IMR-90 (cell line): Measurements from ENCODE around the gene CD46. TPM values are rescaled to one million over a fixed set of nuclear protein-coding genes. Genes with fewer than 3 reads are reported as not detected.

Experiments
- ATAC-seq: fragments of 200-7000 bp; cut with Tn5 transposase; 2 replicates; pipeline ENCODE4 v1.9.1; 2020; ENCODE audit warnings: low read depth, mild to moderate bottlenecking, moderate library complexity
- BruUV-seq: library from RNA; stranded (reverse); fragments of 400-500 nt; replicated peaks from 2 replicates; lab custom pipeline; 2021; lab: Mats Ljungman, UMichigan
- CTCF ChIA-PET: fragments of 300-600 bp; formaldehyde crosslinking; extraction: SDS; loops from one replicate; lab custom pipeline; 2021; ENCODE audit warnings: antibody characterized with exemption; lab: Yijun Ruan, JAX
- POLR2A ChIA-PET: fragments of 300-600 bp; sonication (Branson Sonifier 250); formaldehyde crosslinking; loops from one replicate; lab custom pipeline; 2022; ENCODE audit warnings: antibody characterized with exemption; ENCODE audit not compliant: unreplicated experiment; lab: Charles Lee
- DNase-seq: peaks from one replicate; pipeline ENCODE4 v3.0.0; 2013
- H2AFZ ChIP-seq: replicated peaks from 2 replicates; pipeline ENCODE3; 2013; ENCODE audit warnings: low read length, mild to moderate bottlenecking; ENCODE audit not compliant: poor library complexity
- H2AK5ac ChIP-seq: 2 replicates; pipeline ENCODE4 v1.6.1; 2013; ENCODE audit warnings: low read depth, low read length, inconsistent platforms
- H2AK9ac ChIP-seq: replicated peaks from 2 replicates; pipeline ENCODE3; 2013; ENCODE audit warnings: mild to moderate bottlenecking, low read depth, low read length, moderate library complexity; ENCODE audit not compliant: poor library complexity
- H2BK120ac ChIP-seq: 2 replicates; pipeline ENCODE4 v1.6.1; 2013; ENCODE audit warnings: low read depth, low read length, inconsistent platforms
- H2BK15ac ChIP-seq: 3 replicates; pipeline ENCODE4 v1.6.1; 2013; ENCODE audit warnings: low read depth, low read length, inconsistent platforms
- H2BK20ac ChIP-seq: 2 replicates; pipeline ENCODE4 v1.6.1; 2013; ENCODE audit warnings: low read depth, mild to moderate bottlenecking, inconsistent platforms, low read length, moderate library complexity
- H2BK5ac ChIP-seq: 2 replicates; pipeline ENCODE4 v1.6.1; 2013; ENCODE audit warnings: mild to moderate bottlenecking, low read depth, low read length, inconsistent platforms; ENCODE audit not compliant: poor library complexity, severe bottlenecking
- H3K14ac ChIP-seq: replicated peaks from 2 replicates; pipeline ENCODE4 v1.6.1; 2013; ENCODE audit warnings: low read depth, low read length, inconsistent platforms
- H3K18ac ChIP-seq: 2 replicates; pipeline ENCODE4 v1.6.1; 2013; ENCODE audit warnings: low read depth, low read length, control low read depth
- H3K23ac ChIP-seq: 2 replicates; pipeline ENCODE4 v1.6.1; 2013; ENCODE audit warnings: low read depth, low read length, inconsistent platforms
- H3K27ac ChIP-seq: 2 replicates; pipeline ENCODE4 v1.5.1; 2013; ENCODE audit warnings: mild to moderate bottlenecking, control low read depth, low read length; ENCODE audit not compliant: insufficient read depth
- H3K27me3 ChIP-seq: 2 replicates; pipeline ENCODE4 v1.6.1; 2013; ENCODE audit warnings: low read length; ENCODE audit not compliant: control insufficient read depth, insufficient read depth
- H3K36me3 ChIP-seq: 2 replicates; pipeline ENCODE4 v1.6.1; 2013; ENCODE audit warnings: low read length, mixed read lengths; ENCODE audit not compliant: control insufficient read depth, insufficient read depth
- H3K4ac ChIP-seq: 2 replicates; pipeline ENCODE4 v1.6.1; 2013; ENCODE audit warnings: low read depth, low read length, inconsistent platforms
- H3K4me1 ChIP-seq: 2 replicates; pipeline ENCODE4 v1.6.1; 2013; ENCODE audit warnings: low read length, mixed read lengths; ENCODE audit not compliant: control insufficient read depth, insufficient read depth
- H3K4me2 ChIP-seq: 2 replicates; pipeline ENCODE4 v1.6.1; 2013; ENCODE audit warnings: low read depth, mild to moderate bottlenecking, control low read depth, low read length, moderate library complexity
- H3K4me3 ChIP-seq: 2 replicates; pipeline ENCODE4 v1.5.1; 2013; ENCODE audit warnings: low read depth, mild to moderate bottlenecking, control low read depth, low read length, moderate library complexity; ENCODE audit not compliant: insufficient read depth
- H3K56ac ChIP-seq: 2 replicates; pipeline ENCODE4 v1.6.1; 2013; ENCODE audit warnings: low read length, inconsistent platforms; ENCODE audit not compliant: insufficient read depth; ENCODE audit errors: extremely low read depth
- H3K79me1 ChIP-seq, 2 experiments: 2 replicates each; pipeline ENCODE4 v1.6.1; 2013; ENCODE audit warnings: low read length in 2 of 2, inconsistent platforms in 1 of 2, low read depth in 1 of 2
- H3K9ac ChIP-seq: 2 replicates; pipeline ENCODE4 v1.6.1; 2013; ENCODE audit warnings: low read depth, low read length, control low read depth
- H3K9me1 ChIP-seq: 2 replicates; pipeline ENCODE4 v1.6.1; 2013; ENCODE audit warnings: low read length, inconsistent platforms; ENCODE audit not compliant: insufficient read depth
- H3K9me3 ChIP-seq: 2 replicates; pipeline ENCODE4 v1.6.1; 2013; ENCODE audit warnings: low read length; ENCODE audit not compliant: control insufficient read depth, insufficient read depth
- H4K20me1 ChIP-seq: 2 replicates; pipeline ENCODE4 v1.6.1; 2013; ENCODE audit warnings: low read length, inconsistent platforms; ENCODE audit not compliant: insufficient read depth
- H4K5ac ChIP-seq: 2 replicates; pipeline ENCODE4 v1.6.1; 2013; ENCODE audit warnings: mild to moderate bottlenecking, low read depth, low read length, control low read depth
- H4K8ac ChIP-seq, 2 experiments: 2 replicates each; pipeline ENCODE4 v1.6.1; 2013; ENCODE audit warnings: low read depth in 2 of 2, low read length in 2 of 2, control low read depth in 1 of 2, inconsistent platforms in 1 of 2
- H4K91ac ChIP-seq: 2 replicates; pipeline ENCODE4 v1.6.1; 2013; ENCODE audit warnings: low read depth, low read length, inconsistent platforms; ENCODE audit not compliant: insufficient read depth
- BHLHE40 ChIP-seq: fragments of 150-350 bp; IDR thresholded peaks from 2 replicates; pipeline ENCODE4 v1.6.1; 2016; ENCODE audit warnings: mild to moderate bottlenecking, low read depth, low read length
- CEBPB ChIP-seq: IDR thresholded peaks from 2 replicates; pipeline ENCODE4 v1.6.1; 2012; ENCODE audit warnings: low read depth, low read length, improper control_type of control experiment
- CHD1 ChIP-seq: IDR thresholded peaks from 2 replicates; pipeline ENCODE4 v1.6.1; 2012; ENCODE audit warnings: low read depth, low read length, improper control_type of control experiment
- CTCF ChIP-seq: conservative IDR thresholded peaks from 2 replicates; pipeline ENCODE4 v1.5.1; 2012; ENCODE audit warnings: mild to moderate bottlenecking, low read depth, low read length, improper control_type of control experiment
- ELK1 ChIP-seq: fragments of 150-350 bp; IDR thresholded peaks from 2 replicates; pipeline ENCODE4 v1.6.1; 2016; ENCODE audit warnings: low read depth, mild to moderate bottlenecking, low read length, moderate library complexity, borderline replicate concordance
- FOS ChIP-seq: fragments of 150-350 bp; IDR thresholded peaks from 2 replicates; pipeline ENCODE4 v1.6.1; 2016; ENCODE audit warnings: low read depth, low read length
- MAZ ChIP-seq: IDR thresholded peaks from 2 replicates; pipeline ENCODE4 v1.6.1; 2012; ENCODE audit warnings: low read depth, mild to moderate bottlenecking, low read length, improper control_type of control experiment, moderate library complexity, borderline replicate concordance
- RAD21 ChIP-seq: IDR thresholded peaks from 2 replicates; pipeline ENCODE4 v1.6.1; 2012; ENCODE audit warnings: low read length, improper control_type of control experiment
- RCOR1 ChIP-seq: IDR thresholded peaks from 2 replicates; pipeline ENCODE4 v1.6.1; 2012; ENCODE audit warnings: mild to moderate bottlenecking, low read length, improper control_type of control experiment; ENCODE audit not compliant: insufficient replicate concordance
- RFX5 ChIP-seq: IDR thresholded peaks from 2 replicates; pipeline ENCODE4 v1.8.0; 2012; ENCODE audit warnings: low read depth, mild to moderate bottlenecking, low read length, moderate library complexity
- USF2 ChIP-seq: fragments of 150-350 bp; IDR thresholded peaks from 2 replicates; pipeline ENCODE4 v1.6.1; 2017; ENCODE audit warnings: mild to moderate bottlenecking, antibody characterized with exemption, low read length, low read depth
- dilution Hi-C: fragments of 300-500 bp; cut with HindIII; formaldehyde crosslinking; loops from one replicate; pipeline ENCODE4 v1.14.3; 2018; ENCODE audit warnings: low sequenced_read_pairs; ENCODE audit not compliant: unreplicated experiment
- in situ Hi-C: fragments of 300-500 bp; cut with MboI; formaldehyde crosslinking; loops from 3 replicates; pipeline ENCODE4 v1.14.3; 2019; ENCODE audit warnings: low sequenced_read_pairs, inconsistent platforms, mixed read lengths
- intact Hi-C: fragments of 100-400 bp; cut with micrococcal nuclease; formaldehyde crosslinking; loops from 2 replicates; pipeline ENCODE4 v1.10.0; 2022
- polyA plus RNA-seq, 3 experiments: library from polyadenylated mRNA; depleted of rRNA; stranded (reverse); fragments of >200 nt; gene quantifications; 2 replicates each; pipeline ENCODE4 v1.2.3, GENCODE V29; 2012; ENCODE audit warnings: low replicate concordance in 1 of 3
- total RNA-seq: library from RNA; depleted of rRNA; stranded (reverse); fragments of >200 nt; gene quantifications from 2 replicates; pipeline ENCODE4 v1.2.3, GENCODE V29; 2012

CD46 gene
- total and polyA plus RNA-seq, 2 of the 4 experiments (the other 2 are of a cell fraction), result 37.1 to 82.0 TPM

- no peak overlapping the region for H4K5ac ChIP-seq
- ATAC-seq (no peak), DNase-seq (no peak)
- no peaks in the 10 kb centered on the region for H3K27me3 ChIP-seq
- H3K23ac ChIP-seq, result no peak overlapping the region
- H2BK5ac ChIP-seq, result no peak overlapping the region
- ChIA-PET POLR2A (no interaction called here), CTCF (no interaction called here)
- no peak overlapping the region for H3K4me2 ChIP-seq
- dilution Hi-C loops, result no loop called here
- BruUV-seq, result no TSS peak
- no peak overlapping the region for H2BK15ac ChIP-seq
- H3K4me3 ChIP-seq, result no peak overlapping the region
- no peak overlapping the region for H3K14ac ChIP-seq
- H3K36me3 ChIP-seq, result no peaks in the 10 kb centered on the region
- no peaks in the 10 kb centered on the region; the same call in 1 of the 2 replicates for H3K4me1 ChIP-seq
- H4K91ac ChIP-seq, result no peak overlapping the region
- in situ Hi-C loops, result no loop called here
- no peak overlapping the region for H3K27ac ChIP-seq
- peaks cover 4% of the 10 kb centered on the region for H3K9me1 ChIP-seq
- no peaks in the 10 kb centered on the region for H4K20me1 ChIP-seq
- H3K18ac ChIP-seq, result no peak overlapping the region
- TF ChIP-seq CEBPB, result no peak
- TF ChIP-seq ELK1, result no peak
- TF ChIP-seq RFX5, result no peak
- TF ChIP-seq CTCF, result no peak
- TF ChIP-seq RCOR1, result no peak
- TF ChIP-seq FOS, result no peak
- no peak for TF ChIP-seq RAD21
- no peak for TF ChIP-seq USF2
- TF ChIP-seq BHLHE40, result no peak
- TF ChIP-seq CHD1, result no peak
- no peak for TF ChIP-seq MAZ
- no peak overlapping the region for H2BK120ac ChIP-seq
- H3K9ac ChIP-seq, result no peak overlapping the region
- no peak overlapping the region for H4K8ac ChIP-seq
- no peak overlapping the region for H2AFZ ChIP-seq
- H3K56ac ChIP-seq, result no peak overlapping the region
- no peak overlapping the region for H2AK5ac ChIP-seq
- H3K9me3 ChIP-seq, result no peaks in the 10 kb centered on the region
- peaks cover 3 to 23% of the 10 kb centered on the region in 2 experiments; a peak in 2 of 4 replicates for H3K79me1 ChIP-seq
- intact Hi-C loops, result no loop called here
- H3K4ac ChIP-seq, result no peak overlapping the region
- no peak overlapping the region for H2BK20ac ChIP-seq
- no peak overlapping the region for H2AK9ac ChIP-seq
These were observed 87.2 kb downstream of the CD46 start for GRCh38 chr1:207839083-207839413.
